ENCODE data around the gene NPPB. TPM values are rescaled to one million over a fixed set of nuclear protein-coding genes. Genes with fewer than 3 reads are reported as not detected.

Gene NPPB
- total RNA-seq, 1 donor from 2014 or later = not detected

DNA sequence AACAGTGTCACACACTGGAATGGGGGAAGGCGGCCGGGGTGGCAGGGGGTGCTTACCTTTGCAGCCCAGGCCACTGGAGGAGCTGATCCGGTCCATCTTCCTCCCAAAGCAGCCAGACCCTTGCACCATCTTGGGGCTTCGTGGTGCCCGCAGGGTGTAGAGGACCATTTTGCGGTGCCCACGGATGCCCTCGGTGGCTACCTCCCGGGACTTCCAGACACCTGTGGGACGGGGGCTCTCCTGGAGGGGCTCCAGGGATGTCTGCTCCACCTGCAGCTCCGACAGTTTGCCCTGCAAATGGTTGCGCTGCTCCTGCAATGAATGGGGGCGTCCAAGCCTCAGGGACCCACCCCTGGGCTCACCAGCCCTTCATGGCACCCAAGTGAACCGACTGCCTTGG lies 587 bp downstream of the NPPB start:
- no peak for DNase-seq (ENCODE audit: low read depth, low spot score)

DNA sequence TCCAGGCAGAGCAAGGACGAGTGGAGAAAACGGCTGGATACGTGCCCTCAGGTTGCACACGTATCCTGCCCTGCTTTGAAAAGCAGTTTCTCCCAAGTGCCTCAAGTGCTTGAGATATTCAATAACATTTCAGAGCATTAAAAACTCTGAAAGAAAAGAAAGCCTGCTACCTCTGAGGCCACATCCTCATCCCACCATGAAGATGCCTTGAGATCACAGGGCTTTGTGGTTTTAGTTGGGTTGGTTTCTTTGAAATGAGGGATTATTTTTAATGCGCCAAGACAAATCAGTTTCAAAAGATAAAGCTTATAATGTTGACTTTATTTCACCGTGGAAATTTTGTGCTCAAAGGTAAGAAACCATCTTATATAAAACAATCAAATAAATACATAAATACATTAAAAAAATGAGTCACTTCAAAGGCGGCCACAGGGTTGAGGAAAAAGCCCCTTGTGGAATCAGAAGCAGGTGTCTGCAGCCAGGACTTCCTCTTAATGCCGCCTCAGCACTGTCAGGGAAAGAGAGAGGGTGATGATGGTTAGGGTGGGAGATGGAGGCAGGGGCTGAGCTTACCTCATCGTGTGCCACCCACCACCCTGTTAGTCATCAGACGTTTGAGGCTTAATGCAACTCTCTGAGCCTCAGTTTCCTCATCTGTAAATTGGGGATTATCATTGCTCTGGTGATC lies 1.4 kb downstream of the NPPB start:
- no peak for DNase-seq (ENCODE audit: low read depth, low spot score)

GRCh38 chr1:11856698-11857097 lies 2.0 kb downstream of the NPPB start:
- no peak for DNase-seq (ENCODE audit: low read depth, low spot score)

GRCh38 chr1:11855430-11855829 lies 3.3 kb downstream of the NPPB start:
- no peak for DNase-seq (ENCODE audit: low read depth, low spot score)

GRCh38 chr1:11854519-11854918 lies 4.2 kb downstream of the NPPB start:
- DNase-seq (ENCODE audit: low read depth, low spot score) = no peak

- no peak for DNase-seq (ENCODE audit: low read depth, low spot score)
Measured at GRCh38 chr1:11851180-11851579, 7.6 kb downstream of the NPPB start.

DNA sequence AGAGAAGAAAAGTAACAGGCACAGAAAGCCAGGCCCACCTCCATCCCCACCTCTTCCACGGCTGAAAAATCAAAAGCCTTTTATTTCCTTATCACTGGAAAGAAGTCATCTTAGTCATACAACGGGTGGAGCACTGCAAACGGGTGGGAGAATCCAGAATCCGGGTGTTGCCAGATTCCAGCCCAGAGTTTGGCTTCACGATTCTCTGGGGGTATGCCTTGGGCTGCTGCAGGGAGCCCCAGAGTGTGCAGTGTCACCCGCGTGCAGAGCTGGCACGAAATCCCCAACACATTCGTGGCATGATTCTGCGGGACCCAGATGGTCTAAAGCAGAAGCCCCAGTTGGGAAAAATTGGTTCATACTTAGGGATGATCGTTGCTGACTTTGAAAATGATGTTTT lies 8.6 kb downstream of the NPPB start:
- DNase-seq (ENCODE audit: low read depth, low spot score) = no peak

DNA sequence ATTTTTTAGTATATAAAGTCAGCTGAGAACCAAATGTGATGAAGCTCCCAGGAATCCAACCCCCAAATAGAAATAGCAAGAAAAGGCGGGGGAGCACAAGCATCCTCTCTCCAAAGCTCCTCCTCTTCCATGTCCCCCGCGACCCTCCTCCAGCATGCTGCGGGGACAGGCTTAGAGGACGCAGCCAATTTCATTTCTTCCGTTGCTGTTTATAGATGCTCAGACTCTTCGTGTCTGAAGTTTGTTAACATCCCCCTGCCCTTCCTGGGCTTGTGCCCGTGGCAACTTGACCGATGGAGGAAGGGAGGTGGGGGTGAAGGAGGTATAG lies 10.4 kb downstream of the NPPB start:
- no peak for DNase-seq (ENCODE audit: low read depth, low spot score)

- no peak for DNase-seq (ENCODE audit: low read depth, low spot score)
Measured at GRCh38 chr1:11847667-11848372, 10.9 kb downstream of the NPPB start, which contains the start of gene NPPA. NPPA (minus strand) TSS chr1:11847783; CDS start chr1:11847684, 99 bp downstream.

DNA sequence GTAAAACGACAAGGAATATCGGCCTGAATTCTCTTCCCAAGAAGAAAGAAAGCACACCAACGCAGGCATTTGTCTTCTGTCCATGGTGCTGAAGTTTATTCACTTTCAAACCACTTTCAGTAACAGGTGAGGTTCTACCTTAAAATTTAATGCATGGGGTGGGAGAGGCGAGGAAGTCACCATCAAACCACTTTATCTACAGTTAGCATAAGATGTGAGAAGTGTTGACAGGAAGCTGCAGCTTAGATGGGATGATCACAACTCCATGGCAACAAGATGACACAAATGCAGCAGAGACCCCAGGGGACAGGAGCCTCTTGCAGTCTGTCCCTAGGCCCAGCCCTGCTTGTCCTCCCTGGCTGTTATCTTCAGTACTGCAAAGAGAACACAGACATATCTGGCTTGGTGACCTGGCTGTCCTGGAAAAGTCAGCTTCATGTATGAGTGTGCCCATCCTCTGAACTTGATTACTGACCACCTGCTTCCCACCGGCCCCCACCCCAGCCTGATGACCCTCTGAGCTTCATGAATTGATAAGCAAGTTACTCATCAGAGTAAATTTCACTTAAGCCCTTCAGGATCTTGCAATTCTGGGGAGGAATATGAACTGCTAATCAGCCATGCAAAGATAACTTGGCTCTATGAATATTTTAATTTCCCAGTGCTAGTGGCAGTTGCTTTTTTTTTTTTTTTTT lies 13.0 kb downstream of the NPPB start:
- no peak for DNase-seq (ENCODE audit: low read depth, low spot score)

DNA sequence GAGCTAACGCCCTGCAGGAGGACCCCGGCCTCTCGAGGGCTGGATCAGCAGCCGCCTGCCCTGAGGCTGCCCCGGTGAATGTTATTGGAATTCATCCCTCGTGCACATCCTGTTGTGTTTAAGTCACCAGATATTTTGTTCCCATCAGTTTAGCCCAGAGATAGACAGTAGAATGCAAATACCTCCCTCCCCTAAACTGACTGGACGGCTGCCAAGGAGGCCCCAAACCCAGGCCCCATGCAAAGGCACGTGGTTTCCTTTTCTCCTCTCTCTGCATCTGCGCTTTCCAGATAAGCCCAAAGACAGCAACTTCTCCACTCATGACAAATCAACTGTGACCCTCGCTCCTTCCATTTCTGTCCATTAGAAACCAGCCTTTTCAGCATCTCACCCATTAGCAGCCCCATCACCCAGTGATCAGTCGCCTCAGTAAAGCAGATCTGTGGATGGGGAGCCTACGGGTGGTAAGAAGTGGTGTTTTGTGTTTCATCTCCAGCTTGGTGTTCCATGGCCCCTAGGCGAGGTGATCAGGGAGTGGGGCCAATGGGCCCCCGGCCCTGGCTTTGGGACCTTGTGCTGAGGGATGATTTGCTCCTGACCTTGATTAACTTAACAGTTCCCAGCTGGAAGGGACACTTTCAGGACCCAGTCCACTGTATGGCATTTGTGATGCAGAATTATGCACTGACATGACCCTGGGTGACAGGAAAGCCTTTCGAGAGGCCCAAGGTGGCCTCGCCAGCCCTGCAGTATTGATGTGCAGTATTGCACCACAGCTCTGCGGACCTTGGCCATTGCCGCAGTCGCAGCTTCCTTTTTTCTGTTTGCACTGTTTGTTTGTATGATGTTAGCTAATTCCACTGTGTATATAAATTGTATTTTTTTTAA lies 16.3 kb downstream of the NPPB start:
- peak; percentile 68 for DNase-seq (ENCODE audit: low read depth, low spot score)

DNA sequence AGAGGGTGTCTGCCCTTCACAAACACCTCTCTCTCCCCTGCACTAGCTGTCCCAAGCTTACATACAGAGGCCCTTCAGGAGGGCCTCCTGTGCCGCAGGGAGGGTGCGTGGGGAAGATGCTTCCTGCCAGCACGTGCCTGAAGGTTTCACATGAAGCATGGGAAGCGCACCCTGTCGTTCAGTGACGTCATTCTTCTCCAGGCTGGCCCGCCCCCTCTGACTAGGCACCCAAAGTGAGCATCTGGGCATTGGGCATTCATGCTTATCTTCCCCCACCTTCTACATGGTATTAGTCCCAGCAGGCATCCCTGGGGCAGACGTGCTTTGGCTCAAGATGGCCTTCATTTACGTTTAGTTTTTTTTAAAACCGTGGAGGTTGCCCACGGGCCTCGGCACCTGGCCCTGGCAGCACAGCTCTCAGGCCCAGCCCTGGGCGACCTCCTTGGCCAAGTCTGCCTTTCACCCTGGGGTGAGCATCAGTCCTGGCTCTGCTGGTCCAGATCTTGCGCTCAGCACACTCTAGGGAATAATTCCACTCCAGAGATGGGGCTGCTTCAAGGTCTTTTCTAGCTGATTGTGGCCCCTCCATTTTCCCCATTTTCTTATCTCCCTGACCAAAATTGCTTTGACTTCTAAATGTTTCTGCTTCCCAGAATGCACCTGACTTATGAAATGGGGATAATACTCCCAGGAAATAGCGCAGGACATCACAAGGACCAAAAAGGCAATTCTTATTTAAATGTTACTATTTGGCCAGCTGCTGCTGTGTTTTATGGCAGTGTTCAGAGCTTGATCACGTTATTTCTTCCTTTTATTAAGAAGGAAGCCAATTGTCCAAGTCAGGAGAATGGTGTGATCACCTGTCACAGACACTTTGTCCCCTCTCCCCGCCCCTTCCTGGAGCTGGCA lies 17.2 kb downstream of the NPPB start:
- no peak for DNase-seq (ENCODE audit: low read depth, low spot score)

- DNase-seq (ENCODE audit: low read depth, low spot score) = no peak
Measured at GRCh38 chr1:11839727-11840705, 18.7 kb downstream of the NPPB start.

GRCh38 chr1:11838349-11839272 lies 20.1 kb downstream of the NPPB start:
- no peak for DNase-seq (ENCODE audit: low read depth, low spot score)

DNA sequence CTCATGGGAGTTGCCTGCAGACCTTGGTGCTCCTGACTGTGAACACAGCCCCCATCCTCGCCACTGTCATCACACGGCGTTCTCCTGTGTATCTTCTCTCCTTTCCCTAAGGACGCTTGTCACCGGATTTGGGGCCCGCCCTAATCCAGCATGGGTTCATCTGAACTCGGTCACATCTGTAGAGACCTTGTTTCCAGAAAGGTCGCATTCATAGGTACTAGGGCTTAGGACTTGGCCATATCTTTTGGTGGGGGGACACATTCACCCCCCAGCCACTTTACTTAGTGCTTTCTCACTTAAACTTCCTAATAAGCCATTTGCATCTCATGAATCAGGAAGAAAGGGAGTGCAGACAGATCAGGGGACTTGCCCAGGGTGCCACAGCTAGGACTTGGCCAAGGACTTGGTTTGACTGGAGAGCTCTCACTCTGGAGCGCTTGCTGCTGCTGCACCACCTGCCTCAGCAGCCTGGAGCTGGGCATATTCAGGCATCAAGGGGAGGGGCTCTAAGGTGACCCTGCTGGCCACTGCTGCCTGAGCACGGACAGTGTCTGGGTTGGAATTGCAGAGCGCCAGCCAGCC lies 20.9 kb downstream of the NPPB start:
- DNase-seq (ENCODE audit: low read depth, low spot score) = no peak

- DNase-seq (ENCODE audit: low read depth, low spot score) = no peak
Measured at GRCh38 chr1:11836955-11837766, 21.6 kb downstream of the NPPB start.

Measured in pulmonary artery endothelial cell (primary cell).